HepG2 (cell line): ENCODE measurements around the gene CDKN2AIP. TPM values are rescaled to one million over a fixed set of nuclear protein-coding genes. Genes with fewer than 3 reads are reported as not detected.

ENCODE experiments used
- AKNA ChIP-seq: sonication (generic); formaldehyde crosslinking; IDR thresholded peaks from 2 replicates; pipeline ENCODE4 v1.4.0; 2020; ENCODE audit warnings: missing genetic modification reagents, borderline replicate concordance
- BRD4 ChIP-seq: sonication (generic); formaldehyde crosslinking; IDR thresholded peaks from 2 replicates; pipeline ENCODE4 v1.4.0; 2020; ENCODE audit warnings: missing genetic modification reagents
- ETS1 ChIP-seq: sonication (generic); formaldehyde crosslinking; IDR thresholded peaks from 2 replicates; pipeline ENCODE4 v1.4.0; 2020; ENCODE audit warnings: missing genetic modification reagents
- GZF1 ChIP-seq: sonication (generic); formaldehyde crosslinking; IDR thresholded peaks from 2 replicates; pipeline ENCODE4 v1.5.1; 2020; ENCODE audit warnings: mild to moderate bottlenecking, missing genetic modification reagents
- MIER3 ChIP-seq: IDR thresholded peaks from 2 replicates; pipeline ENCODE4 v1.6.1; 2016; ENCODE audit warnings: missing compliant biosample characterization, borderline replicate concordance
- PATZ1 ChIP-seq: sonication (generic); formaldehyde crosslinking; IDR thresholded peaks from 2 replicates; pipeline ENCODE4 v1.4.0; 2020; ENCODE audit warnings: missing genetic modification reagents
- PBX3 ChIP-seq: sonication (generic); formaldehyde crosslinking; IDR thresholded peaks from 2 replicates; pipeline ENCODE4 v1.8.1; 2023; ENCODE audit warnings: missing genetic modification reagents, inconsistent platforms, borderline replicate concordance
- RCOR2 ChIP-seq: IDR thresholded peaks from 2 replicates; pipeline ENCODE4 v1.6.1; 2016; ENCODE audit warnings: missing biosample characterization, missing genetic modification reagents
- RFX1 ChIP-seq: fragments of 450-650 bp; IDR thresholded peaks from 2 replicates; pipeline ENCODE4 v1.6.1; 2017
- ZBTB2 ChIP-seq: sonication (generic); formaldehyde crosslinking; IDR thresholded peaks from 2 replicates; pipeline ENCODE4 v1.8.0; 2022; ENCODE audit warnings: low read depth, missing genetic modification reagents
- ZBTB37 ChIP-seq: sonication (generic); formaldehyde crosslinking; IDR thresholded peaks from 2 replicates; pipeline ENCODE4 v1.4.0; 2020; ENCODE audit warnings: mild to moderate bottlenecking, missing genetic modification reagents
- ZFP41 ChIP-seq: sonication (generic); formaldehyde crosslinking; IDR thresholded peaks from 2 replicates; pipeline ENCODE4 v1.4.0; 2020; ENCODE audit warnings: mild to moderate bottlenecking, missing genetic modification reagents, borderline replicate concordance
- ZFX ChIP-seq: sonication (generic); formaldehyde crosslinking; IDR thresholded peaks from 2 replicates; pipeline ENCODE4 v1.4.0; 2020; ENCODE audit warnings: mild to moderate bottlenecking, low read depth, missing genetic modification reagents, moderate library complexity
- ZNF331 ChIP-seq: sonication (generic); formaldehyde crosslinking; IDR thresholded peaks from 2 replicates; pipeline ENCODE4 v1.4.0; 2020; ENCODE audit warnings: missing genetic modification reagents
- ZNF354B ChIP-seq: sonication (generic); formaldehyde crosslinking; IDR thresholded peaks from 2 replicates; pipeline ENCODE4 v1.8.0; 2022; ENCODE audit warnings: mild to moderate bottlenecking, missing genetic modification reagents
- ZNF468 ChIP-seq: sonication (generic); formaldehyde crosslinking; IDR thresholded peaks from 2 replicates; pipeline ENCODE4 v1.8.0; 2022; ENCODE audit warnings: mild to moderate bottlenecking, moderate library complexity, missing genetic modification reagents
- ZNF703 ChIP-seq: sonication (generic); formaldehyde crosslinking; IDR thresholded peaks from 2 replicates; pipeline ENCODE4 v1.5.1; 2020; ENCODE audit warnings: missing genetic modification reagents, mild to moderate bottlenecking, moderate library complexity, borderline replicate concordance
- ZNF839 ChIP-seq: sonication (generic); formaldehyde crosslinking; IDR thresholded peaks from 2 replicates; pipeline ENCODE4 v1.4.0; 2020; ENCODE audit warnings: missing genetic modification reagents, mild to moderate bottlenecking, borderline replicate concordance
- polyA plus RNA-seq, 8 experiments: library from polyadenylated mRNA; depleted of rRNA in 3 of 8; stranded (reverse) in 7 of 8; unstranded in 1 of 8; fragments of >200 nt; fragmentation: Illumina TruSeq in 4 of 8; extraction: Trizol in 4 of 8; gene quantifications; 2 replicates each; pipeline versions ENCODE4 v1.2.1 to v1.2.3, GENCODE V29; 2011 to 2016; ENCODE audit warnings: low read depth in 4 of 8, missing spikeins in 1 of 8, mixed read lengths in 1 of 8; ENCODE audit not compliant: insufficient read depth in 1 of 8
- total RNA-seq, 5 experiments: library from RNA; depleted of rRNA; stranded (reverse); fragments of >200 nt; fragmentation: Illumina TruSeq; extraction: Trizol; gene quantifications; 2 replicates each; pipeline ENCODE4 v1.2.3, GENCODE V29; 2016; ENCODE audit warnings: low read depth in 1 of 5

Gene CDKN2AIP
- total and polyA plus RNA-seq, 2 of the 13 experiments (the other 11 are each of a cell fraction or from before 2014, with no cell fraction given): 17.0 to 18.7 TPM

- TF ChIP-seq PBX3: no peak
- TF ChIP-seq ZNF468 (CRISPR knock-in tag): no peak
- TF ChIP-seq AKNA (CRISPR knock-in tag): no peak
- TF ChIP-seq MIER3: no peak
- TF ChIP-seq RCOR2 (CRISPR knock-in tag): 0 out of 2 replicates have a peak, but pooled peaks have one; percentile 38
- TF ChIP-seq GZF1 (CRISPR knock-in tag): no peak
- TF ChIP-seq ZNF331 (CRISPR knock-in tag): no peak
- no peak for TF ChIP-seq ZNF703 (CRISPR knock-in tag)
- TF ChIP-seq RFX1: no peak
- no peak for TF ChIP-seq ZNF354B (CRISPR knock-in tag)
- TF ChIP-seq PATZ1 (CRISPR knock-in tag): no peak
- no peak for TF ChIP-seq ZFP41
- TF ChIP-seq ZBTB2: no peak
- 0 out of 2 replicates have a peak, but pooled peaks have one; percentile 24 for TF ChIP-seq ZFX
- no peak for TF ChIP-seq ZNF839 (CRISPR knock-in tag)
- TF ChIP-seq ETS1 (CRISPR knock-in tag): no peak
- TF ChIP-seq BRD4 (CRISPR knock-in tag): no peak
- TF ChIP-seq ZBTB37 (CRISPR knock-in tag): no peak
Observed at GRCh38 chr4:183483997-183484396, 39.6 kb downstream of the CDKN2AIP start (continued).
